Measurements from ENCODE around the gene SDHA. TPM values are rescaled to one million over a fixed set of nuclear protein-coding genes. Genes with fewer than 3 reads are reported as not detected.

Gene SDHA
- polyA plus RNA-seq, 1 donor from 2014 or later: 70.4 TPM

- no peak overlapping the region for H2AFZ ChIP-seq (ENCODE audit: low read depth, low read length)
- H3K9ac ChIP-seq (ENCODE audit: low read length): no peak overlapping the region
- TF ChIP-seq SMC3 (conservative IDR thresholded peaks at IDR 0.05; ENCODE audit: poor library complexity) (no peak), POLR2AphosphoS5 (IDR thresholded peaks at IDR 0.05) (no peak), RAD21 (conservative IDR thresholded peaks at IDR 0.05) (no peak), EZH2 (IDR thresholded peaks at IDR 0.05; ENCODE audit: borderline replicate concordance, insufficient read depth, low read length, poor library complexity, severe bottlenecking) (no peak), TAF1 (IDR thresholded peaks at IDR 0.05; ENCODE audit: low read depth) (no peak), REST (IDR thresholded peaks at IDR 0.05; ENCODE audit: borderline replicate concordance) (no peak), CTCF (IDR thresholded peaks at IDR 0.05; ENCODE audit: poor library complexity, severe bottlenecking) (no peak), MXI1 (conservative IDR thresholded peaks at IDR 0.05; ENCODE audit: poor library complexity, severe bottlenecking) (no peak), EP300 (conservative IDR thresholded peaks at IDR 0.05; ENCODE audit: poor library complexity, severe bottlenecking) (no peak)
These were observed 23.4 kb upstream of the SDHA start for GRCh38 chr5:194603-195209.

GRCh38 chr5:195401-196160 lies 22.5 kb upstream of the SDHA start:
- Histone ChIP-seq H3K4me2 (ENCODE audit: low read length) (no peak overlapping the region), H3K27me3 (ENCODE audit: insufficient read depth, low read depth, low read length) (no peaks in the 10 kb centered on the region), H3K9me2 (ENCODE audit: insufficient read depth, low read length) (no peaks in the 10 kb centered on the region), H3K9ac (ENCODE audit: low read length) (no peak overlapping the region), H3K79me2 (replicated peaks; ENCODE audit: insufficient read depth, low read length) (no peaks in the 10 kb centered on the region), H2AFZ (ENCODE audit: low read depth, low read length) (no peak overlapping the region), H3K9me3 (ENCODE audit: low read length) (no peaks in the 10 kb centered on the region), H4K20me1 (ENCODE audit: insufficient read depth) (no peaks in the 10 kb centered on the region), H3K4me3 (ENCODE audit: low read length) (no peak overlapping the region), H3K36me3 (ENCODE audit: insufficient read depth, low read length) (no peaks in the 10 kb centered on the region), H3F3A (ENCODE audit: insufficient read depth, low read length, poor library complexity, severe bottlenecking) (no peaks in the 10 kb centered on the region), H3K27ac (ENCODE audit: low read length) (no peak overlapping the region)
- TF ChIP-seq REST (IDR thresholded peaks at IDR 0.05; ENCODE audit: borderline replicate concordance) (no peak), EZH2 (IDR thresholded peaks at IDR 0.05; ENCODE audit: borderline replicate concordance, insufficient read depth, low read length, poor library complexity, severe bottlenecking) (no peak)

More at GRCh38 chr5:194603-195209, 23.4 kb upstream of the SDHA start:
- Histone ChIP-seq H3K27me3 (ENCODE audit: insufficient read depth, low read depth, low read length) (no peaks in the 10 kb centered on the region), H3K27ac (ENCODE audit: low read length) (no peak overlapping the region), H3K79me2 (replicated peaks; ENCODE audit: insufficient read depth, low read length) (no peaks in the 10 kb centered on the region), H3K36me3 (ENCODE audit: insufficient read depth, low read length) (no peaks in the 10 kb centered on the region), H3F3A (ENCODE audit: insufficient read depth, low read length, poor library complexity, severe bottlenecking) (no peaks in the 10 kb centered on the region), H4K20me1 (ENCODE audit: insufficient read depth) (no peaks in the 10 kb centered on the region), H3K4me2 (ENCODE audit: low read length) (no peak overlapping the region), H3K9me2 (ENCODE audit: insufficient read depth, low read length) (no peaks in the 10 kb centered on the region), H3K4me3 (ENCODE audit: low read length) (no peak overlapping the region), H3K9me3 (ENCODE audit: low read length) (no peaks in the 10 kb centered on the region)

All from neural cell (in vitro differentiated cells).